Measurements from ENCODE around the gene SMARCAL1. TPM values are rescaled to one million over a fixed set of nuclear protein-coding genes. Genes with fewer than 3 reads are reported as not detected.

The SMARCAL1 gene
- total RNA-seq, 6 experiments from 2014 or later, result 6.1 to 11.0 (median 7.9) TPM

GRCh38 chr2:216486271-216486670 is 74.0 kb downstream of the SMARCAL1 start:
- Histone ChIP-seq H3K9me3 (no peaks in the 10 kb centered on the region), H3K27ac (no peak overlapping the region), H3K4me1 (no peaks in the 10 kb centered on the region), H3K36me3 (peaks cover 0 to 8% (median 0%) of the 10 kb centered on the region in 4 donors), H3K27me3 (no peaks in the 10 kb centered on the region), H3K4me3 (no peak overlapping the region)
- intact Hi-C loops (cut with DNase I), result no loop called here
- no peak for TF ChIP-seq POLR2A (IDR thresholded peaks at IDR 0.05)
- TF ChIP-seq CTCF (IDR thresholded peaks at IDR 0.05), result no peak
- WGBS (ENCODE audit: insufficient coverage, low coverage, low lambda C conversion rate, missing lambda C conversion rate), result 76% methylated on average over 7 of the region's 7 CpGs
- DNase-seq (no peak), ATAC-seq (no peak)

- peaks cover 0 to 8% (median 0%) of the 10 kb centered on the region in 4 donors for H3K36me3 ChIP-seq
- WGBS (ENCODE audit: insufficient coverage, low coverage, low lambda C conversion rate, missing lambda C conversion rate), result 57% methylated on average over 1 of the region's 4 CpGs
- no peak overlapping the region for H3K4me3 ChIP-seq
- no peaks in the 10 kb centered on the region for H3K4me1 ChIP-seq
- TF ChIP-seq CTCF (IDR thresholded peaks at IDR 0.05) (no peak), POLR2A (IDR thresholded peaks at IDR 0.05) (no peak)
- H3K9me3 ChIP-seq, result no peaks in the 10 kb centered on the region
- ATAC-seq (peak; percentile 22 to 52 (median 39)), DNase-seq (no peak)
- no peaks in the 10 kb centered on the region for H3K27me3 ChIP-seq
- intact Hi-C loops (cut with DNase I), result no loop called here
- H3K27ac ChIP-seq, result no peak overlapping the region
Measured at GRCh38 chr2:216486708-216487107, 74.4 kb downstream of the SMARCAL1 start.

GRCh38 chr2:216490061-216490460 is 77.8 kb downstream of the SMARCAL1 start:
- Histone ChIP-seq H3K27me3 (no peaks in the 10 kb centered on the region), H3K9me3 (no peaks in the 10 kb centered on the region), H3K4me3 (no peak overlapping the region), H3K27ac (no peak overlapping the region), H3K4me1 (no peaks in the 10 kb centered on the region), H3K36me3 (no peaks in the 10 kb centered on the region)
- ATAC-seq, result no peak
- intact Hi-C loops (cut with DNase I), result no loop called here
- no peak for DNase-seq
- 38% methylated on average over 1 of the region's 1 CpG for WGBS (ENCODE audit: insufficient coverage, low coverage, low lambda C conversion rate, missing lambda C conversion rate)
- TF ChIP-seq CTCF (IDR thresholded peaks at IDR 0.05), result no peak
- no peak for TF ChIP-seq POLR2A (IDR thresholded peaks at IDR 0.05)

- Histone ChIP-seq H3K27me3 (no peaks in the 10 kb centered on the region), H3K27ac (no peak overlapping the region), H3K4me3 (no peak overlapping the region), H3K36me3 (no peaks in the 10 kb centered on the region), H3K4me1 (no peaks in the 10 kb centered on the region), H3K9me3 (no peaks in the 10 kb centered on the region)
- intact Hi-C loops (cut with DNase I), result no loop called here
- ATAC-seq (no peak), DNase-seq (no peak)
- TF ChIP-seq CTCF (IDR thresholded peaks at IDR 0.05), result no peak
- no peak for TF ChIP-seq POLR2A (IDR thresholded peaks at IDR 0.05)
- 69% methylated on average over 9 of the region's 9 CpGs for WGBS (ENCODE audit: insufficient coverage, low coverage, low lambda C conversion rate, missing lambda C conversion rate)
Measured at GRCh38 chr2:216491793-216492596, 79.7 kb downstream of the SMARCAL1 start.

All from right lobe of liver (tissue), 6 donors.